Stimulated activated CD4-positive, alpha-beta T cell treated with anti-CD3 and anti-CD28 coated beads, Interleukin-4, amount 100 ng/mL, for 4 hours (primary cell): ENCODE measurements around the gene LIN7A.

ENCODE experiments used
- DNase-seq, 2 experiments: peaks; one replicate each; pipeline ENCODE4 v3.0.0-alpha.2; 2020

The LIN7A gene

GRCh38 chr12:80745851-80746505 is 191.8 kb downstream of the LIN7A start:
- DNase-seq, result no peak
